ENCODE measurements around the gene MAP3K1.

MAP3K1 gene

GRCh38 chr5:56850423-56850822 is 35.1 kb downstream of the MAP3K1 start:
- DNase-seq: no peak

- DNase-seq: no peak
Measured at GRCh38 chr5:56851258-56851941, 36.1 kb downstream of the MAP3K1 start.

- no peak for DNase-seq
Measured at GRCh38 chr5:56852228-56853000, 37.1 kb downstream of the MAP3K1 start.

- DNase-seq: no peak
Measured at GRCh38 chr5:56853698-56854097, 38.3 kb downstream of the MAP3K1 start.

- no peak for DNase-seq
Measured at GRCh38 chr5:56854920-56855319, 39.6 kb downstream of the MAP3K1 start.

GRCh38 chr5:56856541-56857178 is 41.3 kb downstream of the MAP3K1 start:
- DNase-seq: no peak

- no peak for DNase-seq
Measured at GRCh38 chr5:56858777-56859442, 43.6 kb downstream of the MAP3K1 start.

- DNase-seq: no peak
Measured at GRCh38 chr5:56861893-56862485, 46.6 kb downstream of the MAP3K1 start.

GRCh38 chr5:56862909-56863308 is 47.6 kb downstream of the MAP3K1 start:
- DNase-seq: no peak

- no peak for DNase-seq
Measured at GRCh38 chr5:56871777-56872176, 56.4 kb downstream of the MAP3K1 start.

- no peak for DNase-seq
Measured at GRCh38 chr5:56873056-56873455, 57.7 kb downstream of the MAP3K1 start.

- no peak for DNase-seq
Measured at GRCh38 chr5:56876327-56876726, 61.0 kb downstream of the MAP3K1 start.

- no peak for DNase-seq
Measured at GRCh38 chr5:56881571-56881970, 66.2 kb downstream of the MAP3K1 start.

- no peak for DNase-seq
Measured at GRCh38 chr5:56893251-56893951, 78.1 kb downstream of the MAP3K1 start.

- no peak for DNase-seq
Measured at GRCh38 chr5:56896763-56897162, 81.4 kb downstream of the MAP3K1 start.

- no peak for DNase-seq
Measured at GRCh38 chr5:56898213-56898612, 82.9 kb downstream of the MAP3K1 start.

- DNase-seq: no peak
Measured at GRCh38 chr5:56900395-56900794, 85.0 kb downstream of the MAP3K1 start.

GRCh38 chr5:56900858-56901578 is 85.7 kb downstream of the MAP3K1 start:
- no peak for DNase-seq

- DNase-seq: no peak
Measured at GRCh38 chr5:56908942-56909293, 93.6 kb downstream of the MAP3K1 start.

GRCh38 chr5:56909294-56910209 is 94.2 kb downstream of the MAP3K1 start, which contains the start of gene SETD9:
TSS of gene SETD9 (plus strand) at chr5:56909596. CDS start at chr5:56909646, 50 bp downstream.
- DNase-seq: peak; percentile 82
